GM18526 (cell line): Measurements from ENCODE around the gene SS18L1.

Experiments
- POLR2A ChIP-seq: IDR thresholded peaks from 3 replicates; pipeline ENCODE4 v1.6.1; 2011; ENCODE audit not compliant: insufficient read length; ENCODE audit errors: extremely low read depth

SS18L1 gene

DNA sequence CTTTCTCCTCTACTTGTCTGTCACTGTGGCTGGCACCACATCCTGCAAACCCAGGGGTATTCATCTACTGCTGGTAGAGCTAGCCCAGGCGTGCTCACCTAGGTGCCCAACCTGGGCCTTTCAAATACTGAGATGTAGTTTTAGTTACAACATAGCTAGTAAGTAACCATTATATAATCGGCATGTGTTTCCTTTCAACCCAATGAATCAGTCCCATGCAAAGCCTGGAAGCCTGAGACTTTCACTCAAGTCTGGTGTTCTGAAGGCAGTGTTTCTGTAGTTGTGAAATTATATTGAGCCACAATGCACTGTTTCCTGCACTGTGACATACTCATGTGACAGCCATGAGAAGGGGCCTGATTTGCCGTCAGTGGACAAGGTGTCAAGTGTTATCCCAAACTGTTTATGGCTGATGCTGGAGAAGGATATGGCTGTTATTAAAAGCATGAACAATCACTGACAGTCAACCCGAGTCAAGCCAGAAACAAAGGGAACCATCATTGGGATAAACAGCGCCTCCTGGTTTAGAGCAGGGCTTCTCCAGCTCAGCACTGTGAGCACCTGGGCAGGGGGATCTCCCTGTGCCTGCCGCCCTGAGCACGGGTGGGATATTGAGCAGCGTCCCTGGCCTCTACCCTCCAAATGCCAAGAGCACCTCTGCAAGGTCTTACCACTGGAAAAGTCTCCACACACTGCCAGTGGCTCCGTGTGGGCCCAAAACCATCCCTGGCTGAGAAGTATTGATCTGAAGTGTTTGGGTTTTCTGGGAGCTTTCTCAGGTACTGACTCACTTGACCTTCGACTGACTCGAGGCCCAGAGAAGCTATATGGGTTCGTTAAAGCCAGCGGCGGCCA lies 1.9 kb upstream of the SS18L1 start:
- TF ChIP-seq POLR2A, result no peak

DNA sequence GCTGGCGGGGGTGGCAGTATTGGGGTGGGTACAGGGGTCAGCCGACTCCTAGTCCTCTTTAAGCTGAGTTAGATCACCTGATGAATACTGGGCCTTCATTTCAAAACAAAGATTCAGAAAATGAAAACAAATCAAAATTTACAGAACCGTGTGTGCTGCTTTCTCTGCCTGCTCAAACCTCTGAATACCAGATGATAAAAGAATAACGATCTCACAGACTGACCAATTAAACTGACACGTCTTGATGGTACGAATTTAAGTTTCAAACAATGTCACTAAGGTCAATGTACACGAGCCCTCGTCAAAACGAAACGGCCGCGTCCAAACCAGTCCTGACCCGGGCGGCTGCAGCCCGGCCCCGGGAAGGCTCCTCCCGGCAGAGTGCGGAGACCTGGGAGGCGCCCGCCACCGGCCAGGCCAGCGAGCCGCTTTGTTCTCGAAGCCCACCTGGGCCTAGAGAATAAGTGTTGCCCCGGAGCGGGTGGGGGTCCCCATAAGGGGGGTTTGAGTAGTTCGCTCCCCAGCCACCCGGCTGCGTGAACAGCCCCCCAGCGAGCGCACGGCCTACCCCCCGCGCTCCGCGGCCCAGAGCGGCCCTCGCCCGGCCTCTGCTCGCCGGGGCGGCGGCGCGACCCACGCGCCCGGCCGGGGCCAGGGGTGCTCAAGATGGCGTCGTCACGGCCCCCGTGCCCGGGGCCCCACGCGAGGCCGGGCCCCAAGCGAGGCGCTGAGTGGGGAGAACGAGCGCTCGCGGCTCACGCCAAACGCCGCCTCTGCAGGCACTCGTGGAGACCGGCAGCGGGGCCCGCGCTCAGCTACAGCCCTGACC lies 1.1 kb upstream of the SS18L1 start:
- TF ChIP-seq POLR2A, result no peak

DNA sequence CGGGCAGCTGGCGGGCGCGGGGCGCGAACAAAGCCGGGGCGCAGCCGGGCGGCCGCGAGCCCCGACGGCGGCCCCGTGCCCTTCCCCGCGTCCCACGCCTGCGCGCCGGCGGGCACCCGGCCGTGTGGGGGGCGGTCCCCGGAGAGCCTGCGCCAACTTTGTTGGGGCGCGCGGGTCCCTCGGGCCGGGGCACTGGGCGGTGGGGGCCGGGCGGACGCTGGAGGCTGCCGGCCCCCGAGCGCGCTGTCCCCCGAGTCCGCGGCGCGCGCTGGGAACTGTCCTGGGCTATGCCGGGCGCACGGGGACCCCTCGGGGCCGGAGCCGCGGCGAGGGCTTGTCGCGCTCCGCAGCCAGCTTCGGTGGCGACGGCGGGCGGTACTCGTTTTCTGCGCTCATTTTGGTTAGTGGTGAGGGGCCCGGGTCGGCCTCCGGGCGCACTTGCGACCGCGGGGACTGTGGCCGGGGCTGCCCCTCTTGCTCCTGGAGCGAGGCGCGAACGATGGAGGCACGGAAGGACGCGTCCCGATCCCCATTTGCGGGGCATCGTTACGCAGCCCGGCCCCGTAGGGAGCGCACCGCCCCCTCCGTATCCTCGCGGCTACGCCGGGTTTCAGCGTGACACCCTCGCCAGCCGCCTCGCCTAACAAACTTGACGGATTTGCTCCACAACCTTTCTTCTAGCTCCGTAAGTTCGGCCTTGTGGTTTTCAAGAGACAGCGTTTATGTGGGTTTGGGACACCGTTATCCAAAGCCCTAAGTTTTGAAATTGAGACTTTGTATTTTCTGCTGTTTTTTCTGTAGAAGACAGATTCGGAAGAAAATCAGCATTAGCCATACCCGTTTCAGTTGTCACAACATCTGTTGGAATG lies 622 bp downstream of the SS18L1 start:
- no peak for TF ChIP-seq POLR2A

DNA sequence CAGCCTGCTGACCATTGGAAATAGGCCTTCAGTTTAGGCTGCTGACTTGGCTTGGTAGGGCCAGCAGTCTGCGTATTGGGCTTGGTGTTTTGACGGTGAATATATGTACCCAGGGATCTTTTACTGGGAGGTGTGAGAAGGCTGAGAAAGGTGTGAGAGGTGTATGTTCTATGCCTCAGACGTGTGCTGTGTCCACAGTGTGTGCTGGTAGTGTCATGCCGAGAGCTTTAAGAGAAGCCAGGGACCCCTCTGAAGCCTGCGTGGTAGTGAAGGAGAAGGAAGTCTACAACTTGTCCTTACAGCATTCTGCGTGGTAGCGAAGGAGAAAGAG lies 2.1 kb downstream of the SS18L1 start:
- no peak for TF ChIP-seq POLR2A

DNA sequence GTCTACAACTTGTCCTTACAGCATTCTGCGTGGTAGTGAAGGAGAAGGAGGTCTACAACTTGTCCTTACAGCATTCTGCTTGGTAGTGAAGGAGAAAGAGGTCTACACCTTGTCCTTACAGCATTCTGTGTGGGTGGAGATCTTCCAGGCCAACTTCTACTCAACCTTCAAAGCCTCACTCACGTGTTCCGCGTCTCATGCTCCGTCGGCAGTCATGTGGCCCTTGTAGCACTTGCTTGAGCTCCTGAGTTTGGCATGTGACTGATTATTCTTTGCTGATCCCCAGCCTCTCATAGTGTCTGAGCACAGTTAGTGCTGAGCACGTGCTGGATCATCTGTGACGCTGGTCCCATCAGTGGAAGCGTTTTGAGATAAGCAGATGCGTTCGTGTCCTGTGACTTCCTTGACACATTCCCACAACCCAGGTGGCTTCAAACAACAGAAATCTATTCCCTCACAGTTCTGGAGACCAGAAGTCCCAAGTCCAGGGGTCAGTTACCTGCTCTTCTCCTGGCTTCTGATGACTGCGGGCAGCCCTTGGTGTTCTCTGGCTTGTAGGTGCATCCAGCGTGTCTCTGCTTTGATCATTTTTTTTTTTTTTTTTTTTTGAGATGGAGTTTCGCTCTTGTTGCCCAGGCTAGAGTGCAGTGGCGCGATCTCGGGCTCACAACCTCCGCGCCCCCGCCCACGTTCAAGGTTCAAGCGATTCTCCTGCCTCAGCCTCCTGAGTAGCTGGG lies 2.6 kb downstream of the SS18L1 start:
- no peak for TF ChIP-seq POLR2A

DNA sequence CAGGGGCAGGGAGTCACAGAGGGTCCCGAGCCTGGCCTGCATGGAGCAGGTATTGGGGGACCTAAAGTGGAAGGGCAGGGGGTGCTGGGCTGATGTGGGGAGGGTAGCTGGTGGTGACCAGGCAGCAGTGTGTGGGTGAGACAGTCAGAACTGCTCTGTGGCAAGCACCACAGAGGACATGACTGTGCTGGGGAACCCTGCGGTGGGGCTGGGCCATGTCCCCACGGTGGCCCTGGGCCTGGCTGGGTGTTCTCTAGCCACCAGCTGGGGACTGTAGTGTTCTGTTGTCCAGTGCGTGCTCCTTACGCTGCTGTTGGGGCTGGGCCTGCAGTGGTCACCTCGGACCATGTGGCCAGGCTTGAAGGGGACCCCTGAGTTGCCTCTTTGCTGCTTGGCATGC lies 3.6 kb downstream of the SS18L1 start:
- no peak for TF ChIP-seq POLR2A

DNA sequence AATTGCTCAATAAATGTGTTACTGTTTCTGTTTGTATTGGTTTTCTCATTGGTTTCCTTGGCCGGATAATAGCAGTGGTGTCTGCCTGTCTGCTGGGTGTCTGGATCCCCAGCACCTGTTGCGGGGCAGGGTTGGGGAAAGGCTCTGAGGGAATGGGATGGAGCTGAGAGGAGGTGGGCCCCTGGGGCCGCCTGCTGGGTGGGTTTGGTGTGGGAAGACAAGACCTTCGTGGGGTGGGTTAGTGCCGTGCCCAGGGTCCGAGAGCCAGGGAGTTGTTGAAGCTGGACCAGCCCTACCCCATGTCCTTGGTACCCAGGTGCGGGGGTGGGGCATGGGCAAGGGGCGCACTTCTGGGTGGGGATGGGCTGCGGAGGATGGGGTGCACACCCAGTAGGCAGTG lies 4.0 kb downstream of the SS18L1 start:
- TF ChIP-seq POLR2A, result no peak

DNA sequence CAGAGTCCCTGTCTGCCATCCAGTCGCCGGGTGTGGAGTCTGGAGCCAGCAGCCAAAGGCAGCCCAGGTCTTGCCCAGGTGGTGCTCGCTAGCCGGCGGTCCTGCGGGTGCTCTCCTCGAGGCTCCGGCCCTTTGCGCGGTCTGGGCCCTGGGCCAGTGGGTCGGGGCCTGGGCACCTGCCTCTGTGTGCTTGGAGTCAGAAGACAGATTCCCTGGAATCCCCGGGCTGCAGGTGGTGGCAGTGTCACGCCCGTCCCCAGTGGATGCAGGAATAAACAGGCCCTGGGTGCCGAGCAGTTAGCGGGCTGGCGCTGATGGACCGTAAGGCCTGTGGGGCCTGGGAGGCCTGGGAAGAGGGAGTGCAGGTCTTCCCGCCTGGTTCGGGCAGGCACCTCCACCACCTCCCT lies 5.3 kb downstream of the SS18L1 start:
- TF ChIP-seq POLR2A, result no peak

DNA sequence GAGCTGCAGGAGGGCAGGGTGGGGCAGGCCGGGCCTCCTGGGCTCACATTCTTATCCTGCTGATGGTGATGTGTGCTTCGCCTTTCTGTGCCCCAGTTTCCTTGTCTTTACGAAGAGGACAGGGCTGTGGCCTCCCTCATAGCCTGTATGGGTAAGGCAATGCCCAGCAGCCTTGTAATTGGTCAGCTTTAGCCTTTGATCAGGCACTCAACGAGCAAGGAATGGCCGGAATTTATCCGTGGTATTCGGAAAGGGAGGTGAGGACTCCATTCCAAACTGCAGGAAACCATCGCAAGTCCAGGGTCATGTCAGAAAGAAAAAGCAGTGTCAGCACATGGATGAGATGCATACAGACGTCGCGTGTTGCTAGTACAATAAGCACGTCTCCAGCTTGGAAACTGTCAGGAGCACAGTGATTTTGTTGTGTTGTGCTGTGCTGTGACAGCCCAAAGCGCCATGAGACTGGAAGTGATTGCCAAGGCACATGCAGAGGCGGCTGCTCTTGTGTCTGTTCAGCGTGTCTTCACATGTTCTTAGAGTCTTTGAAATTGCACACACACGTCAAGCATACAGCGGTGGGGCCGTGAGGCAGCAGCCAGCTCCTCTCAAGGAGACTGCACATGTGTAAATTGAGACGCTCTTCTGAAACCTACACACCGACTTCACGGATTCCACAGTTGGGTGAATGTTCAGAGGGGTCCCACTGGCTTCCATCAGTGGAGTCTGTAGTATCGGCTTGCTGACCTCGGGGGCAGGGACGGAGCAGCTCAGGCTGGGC lies 6.2 kb downstream of the SS18L1 start:
- no peak for TF ChIP-seq POLR2A

DNA sequence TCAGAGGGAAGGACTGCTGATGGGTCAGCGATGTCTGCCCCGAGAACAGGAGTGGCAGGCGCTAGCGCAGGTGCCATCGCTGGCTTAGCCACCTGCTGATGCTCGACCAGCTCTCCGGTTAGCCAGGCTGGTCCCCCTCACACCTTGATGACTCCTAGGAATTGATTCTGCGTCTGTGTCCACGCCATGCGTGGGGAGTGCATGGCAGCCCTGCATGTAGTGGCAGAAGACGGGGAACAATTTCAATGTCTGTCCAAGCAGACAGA lies 6.7 kb downstream of the SS18L1 start:
- no peak for TF ChIP-seq POLR2A

DNA sequence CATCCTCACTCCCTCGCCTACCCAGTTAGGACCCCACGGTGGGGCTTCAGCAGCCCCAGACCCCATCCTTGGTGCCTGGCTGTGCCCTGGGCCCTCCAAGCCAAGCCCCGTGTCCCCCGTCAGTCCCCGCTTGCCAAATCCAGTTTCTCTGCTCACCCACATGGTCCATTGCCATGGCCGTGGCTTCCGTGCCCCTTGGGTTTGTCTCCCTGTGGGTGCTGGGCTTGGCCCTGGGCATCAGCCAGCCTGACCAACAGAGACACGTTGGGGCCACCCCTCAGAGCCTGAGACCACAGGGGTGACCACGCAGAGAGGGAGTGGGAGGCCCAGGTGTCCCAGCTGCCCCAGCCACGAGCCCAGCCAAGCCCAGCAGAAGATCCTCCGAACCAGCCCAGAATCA lies 7.7 kb downstream of the SS18L1 start:
- no peak for TF ChIP-seq POLR2A

DNA sequence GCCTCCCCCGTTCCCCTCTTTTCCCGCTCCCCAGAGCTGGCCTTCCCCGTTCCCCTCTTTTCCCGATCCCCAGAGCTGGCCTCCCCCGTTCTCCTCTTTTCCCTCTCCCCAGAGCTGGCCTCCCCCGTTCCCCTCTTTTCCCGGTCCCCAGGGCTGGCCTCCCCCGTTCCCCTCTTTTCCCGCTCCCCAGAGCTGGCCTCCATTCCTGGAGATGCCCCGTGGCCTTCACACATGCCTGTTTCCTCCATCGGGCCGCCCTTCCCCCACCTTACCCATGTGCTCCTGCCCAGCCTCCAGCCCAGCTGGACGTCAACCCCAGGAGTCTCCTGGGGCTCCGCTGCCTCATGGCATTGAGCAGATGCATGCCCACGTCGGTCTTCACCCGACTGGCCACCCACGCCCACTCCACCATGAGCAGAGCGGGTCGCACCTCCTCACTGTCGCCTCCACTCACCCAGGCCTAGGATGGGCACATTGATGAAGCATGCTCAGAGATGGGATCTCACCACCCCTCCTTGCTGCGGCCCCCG lies 8.3 kb downstream of the SS18L1 start:
- no peak for TF ChIP-seq POLR2A

DNA sequence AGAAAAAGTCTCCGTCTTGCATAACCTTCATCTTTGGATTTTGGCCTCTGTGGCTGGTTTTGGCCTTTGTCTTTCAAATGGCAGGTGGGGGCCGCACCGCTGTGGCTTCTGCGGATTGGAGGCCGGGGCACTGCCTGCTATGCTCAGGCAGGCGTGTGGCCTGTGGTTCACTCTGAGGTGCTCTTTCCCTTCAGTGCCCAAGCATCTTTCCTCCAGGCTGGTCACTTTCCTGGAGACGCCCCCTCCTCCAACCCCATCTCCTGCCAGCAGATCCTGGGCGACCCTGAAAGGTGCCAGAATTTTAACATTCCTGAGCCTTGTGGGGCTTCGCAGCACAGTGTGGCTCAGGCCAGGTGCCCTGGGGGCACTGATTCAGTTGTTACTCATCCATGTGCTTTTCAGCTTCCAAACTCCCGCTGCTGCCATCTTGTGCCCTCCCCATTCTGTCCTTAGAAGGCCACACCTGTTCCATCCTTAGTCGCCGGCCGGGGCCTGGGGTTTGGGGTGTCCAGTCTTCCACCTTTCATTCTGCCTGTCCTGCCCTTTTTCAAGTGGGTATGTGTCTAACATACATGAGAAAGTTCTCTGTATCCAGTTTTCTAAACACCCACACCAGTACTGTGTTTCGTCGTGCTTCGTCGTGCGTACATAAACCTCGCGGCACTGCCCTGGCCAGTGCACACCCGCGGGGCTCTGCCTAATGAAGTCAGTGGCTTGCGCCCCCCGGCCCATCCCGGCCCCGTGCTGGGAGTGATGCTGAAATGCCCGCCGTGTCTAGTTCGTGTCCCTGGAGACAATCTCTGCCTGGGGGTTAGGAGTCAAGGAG lies 12.1 kb downstream of the SS18L1 start:
- TF ChIP-seq POLR2A, result no peak

DNA sequence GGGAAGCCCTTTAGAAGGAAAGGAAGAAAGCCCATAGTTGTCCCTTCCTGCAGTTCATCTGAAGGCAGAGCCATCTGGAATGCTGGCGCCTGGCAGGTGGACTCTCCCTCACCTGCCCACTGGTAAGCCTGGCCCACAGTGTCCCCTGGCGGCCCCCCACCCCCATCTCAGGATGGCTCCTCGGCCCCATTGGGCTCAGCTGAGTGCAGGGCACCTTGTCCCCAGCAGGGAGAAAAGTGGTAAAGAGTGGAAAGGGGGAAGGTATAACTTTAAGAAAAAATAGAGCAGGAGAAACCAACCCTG lies 12.6 kb downstream of the SS18L1 start:
- no peak for TF ChIP-seq POLR2A
